Measurements from ENCODE around the gene NR2F6.

The NR2F6 gene

DNA sequence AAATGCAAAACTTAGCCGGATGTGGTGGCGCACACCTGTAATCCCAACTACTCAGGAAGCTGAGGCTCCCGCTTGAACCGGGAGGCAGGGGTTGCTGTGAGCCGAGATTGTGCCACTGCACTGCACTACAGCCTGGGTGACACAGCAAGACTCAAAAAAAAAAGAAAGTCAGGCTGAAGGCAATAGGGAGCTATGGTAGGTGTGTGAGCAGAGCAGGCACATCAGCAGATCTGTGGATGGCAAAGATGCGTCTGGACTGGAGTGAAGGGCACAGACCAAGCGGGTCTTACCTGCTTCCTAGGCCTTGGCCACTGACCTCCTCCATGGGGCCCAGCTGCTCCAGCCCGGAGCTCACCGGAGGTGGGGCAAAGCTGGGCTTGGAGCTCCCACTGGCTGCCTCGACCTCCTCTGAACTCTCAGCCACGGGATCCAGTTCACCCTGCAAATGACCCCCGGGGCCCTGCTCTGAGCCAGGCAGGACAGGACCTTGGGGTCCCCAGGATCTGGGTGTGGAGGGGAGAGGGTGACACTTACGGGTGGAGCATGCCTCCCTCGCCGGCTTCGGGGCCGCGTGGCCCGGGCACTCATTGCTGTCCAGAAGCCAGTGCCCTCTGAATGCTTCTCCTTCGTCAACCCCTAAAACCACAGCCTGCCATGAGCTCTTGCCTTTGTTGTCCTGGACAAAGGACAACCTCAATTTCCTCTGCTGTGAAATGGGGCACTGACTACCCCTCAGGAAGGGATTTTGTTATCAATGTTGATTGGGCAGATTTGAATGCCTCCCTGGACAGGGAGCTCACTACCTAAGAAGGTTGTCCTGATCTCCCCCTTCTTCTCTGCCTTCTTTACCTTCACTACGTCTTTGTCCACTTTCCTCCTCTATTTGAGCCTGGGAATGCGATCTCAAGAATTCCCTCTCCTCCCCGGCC is 18.3 kb upstream of the NR2F6 start:
- DNase-seq (ENCODE audit: low spot score), result no peak

DNA sequence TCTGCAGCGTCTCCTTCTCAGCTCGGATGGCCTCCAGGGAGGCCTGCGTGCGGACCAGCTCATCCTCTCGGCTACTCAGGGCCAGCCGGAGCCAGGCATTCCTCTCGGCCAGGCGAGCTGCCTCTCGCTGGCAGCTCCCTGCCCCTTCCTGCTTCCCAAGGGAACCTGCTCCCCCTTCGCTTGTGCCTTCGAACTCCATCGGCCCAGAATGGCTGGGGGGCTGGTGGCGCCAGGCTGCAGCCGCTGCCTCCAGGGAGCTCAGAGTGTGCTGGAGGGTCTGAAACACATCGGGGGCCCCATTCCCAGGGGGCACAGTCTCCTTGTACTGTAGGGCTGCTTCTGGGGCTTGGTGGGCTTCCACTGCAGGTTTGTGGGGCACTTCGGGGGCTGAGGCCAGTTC is 16.8 kb upstream of the NR2F6 start:
- DNase-seq (ENCODE audit: low spot score), result no peak

DNA sequence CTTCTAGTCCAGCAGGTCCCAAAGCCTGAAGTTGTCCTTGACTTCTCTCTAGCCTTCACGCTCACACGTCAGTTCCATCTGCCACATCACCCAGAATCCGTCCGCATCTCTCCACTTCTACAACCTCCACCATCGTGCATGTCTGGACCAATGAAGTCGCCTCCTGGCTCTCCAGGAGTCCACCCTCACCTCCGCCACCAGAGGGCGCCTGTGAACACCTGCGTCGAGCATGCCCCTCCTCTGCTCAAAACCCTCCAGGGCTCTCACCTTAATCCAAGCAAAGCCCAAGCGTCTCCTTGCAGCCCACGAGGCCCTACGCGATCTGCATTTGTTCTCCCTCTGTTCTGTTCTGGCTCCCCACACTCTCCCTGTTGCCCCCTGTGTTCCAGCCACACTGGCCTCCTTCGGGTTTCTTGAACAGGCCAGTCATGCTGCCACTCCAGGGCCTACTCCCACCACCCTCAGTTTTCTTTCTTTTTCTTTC is 15.2 kb upstream of the NR2F6 start:
- DNase-seq (ENCODE audit: low spot score), result peak; percentile 89

- DNase-seq (ENCODE audit: low spot score), result no peak
Observed at GRCh38 chr19:17259934-17260333, 14.2 kb upstream of the NR2F6 start.

GRCh38 chr19:17259118-17259780 is 13.5 kb upstream of the NR2F6 start:
- DNase-seq (ENCODE audit: low spot score), result no peak

- no peak for DNase-seq (ENCODE audit: low spot score)
Observed at GRCh38 chr19:17256130-17256529, 10.4 kb upstream of the NR2F6 start.

- no peak for DNase-seq (ENCODE audit: low spot score)
Observed at GRCh38 chr19:17255150-17255621, 9.5 kb upstream of the NR2F6 start.

DNA sequence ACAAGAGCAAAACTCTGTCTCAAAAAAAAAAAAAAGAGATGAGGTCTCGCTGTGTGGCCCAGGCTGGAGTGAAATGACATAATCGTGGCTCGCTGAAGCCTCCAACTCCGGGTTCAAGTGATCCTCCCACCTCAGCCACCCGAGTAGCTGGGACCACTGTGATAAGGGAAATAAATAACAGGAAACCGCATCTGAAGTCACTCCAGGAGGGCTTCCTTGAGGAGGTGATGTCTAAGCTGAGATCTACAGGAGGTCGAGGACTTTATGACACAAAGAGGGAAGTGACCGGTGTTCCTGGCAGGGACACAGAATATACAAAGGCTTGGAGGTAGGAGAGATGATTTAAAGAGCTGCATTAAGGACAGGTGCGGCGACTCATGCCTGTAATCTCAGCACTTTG is 8.9 kb upstream of the NR2F6 start:
- DNase-seq (ENCODE audit: low spot score), result no peak

GRCh38 chr19:17249887-17250548 is 4.3 kb upstream of the NR2F6 start:
- no peak for DNase-seq (ENCODE audit: low spot score)

GRCh38 chr19:17248011-17248776 is 2.5 kb upstream of the NR2F6 start:
- DNase-seq (ENCODE audit: low spot score), result no peak

DNA sequence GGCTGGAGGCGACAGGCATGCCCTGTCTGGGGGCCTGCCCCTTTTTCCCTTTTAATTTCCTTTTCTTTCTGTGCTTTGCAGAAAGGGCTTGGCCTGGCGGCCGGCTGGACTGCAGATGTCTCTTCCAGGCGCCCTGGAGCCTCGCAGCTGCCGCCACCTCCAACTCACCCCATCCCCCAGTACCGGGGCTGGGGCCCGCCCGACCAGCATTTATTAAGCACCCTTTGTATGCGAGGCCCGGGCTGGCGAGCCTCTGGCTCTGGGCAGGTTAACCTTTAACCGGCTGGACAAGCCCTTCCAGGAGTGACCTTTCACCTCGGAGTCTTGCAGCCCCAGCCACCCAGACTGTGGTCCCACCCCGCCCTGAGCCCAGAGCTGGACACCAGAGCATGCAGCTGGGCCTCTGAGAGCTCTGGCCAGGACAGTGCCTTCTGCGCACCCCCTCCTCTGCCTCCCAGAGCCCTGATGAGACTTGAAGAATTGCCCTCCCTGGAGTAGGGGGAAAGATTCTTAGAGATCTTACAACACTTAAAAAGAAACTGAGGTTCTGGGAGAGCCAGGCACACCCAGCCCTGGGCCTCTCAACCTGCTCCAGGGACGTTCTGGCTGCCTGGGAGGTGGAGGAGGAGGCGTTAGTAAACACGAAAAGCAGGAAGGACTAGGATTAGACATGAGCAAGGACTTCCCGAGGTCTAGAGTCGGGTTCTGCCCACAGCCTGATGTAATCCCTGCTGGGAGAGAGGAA is 1.1 kb upstream of the NR2F6 start:
- peak; percentile 35 for DNase-seq (ENCODE audit: low spot score)

GRCh38 chr19:17244618-17245534 is 843 bp downstream of the NR2F6 start:
- DNase-seq (ENCODE audit: low spot score), result no peak

DNA sequence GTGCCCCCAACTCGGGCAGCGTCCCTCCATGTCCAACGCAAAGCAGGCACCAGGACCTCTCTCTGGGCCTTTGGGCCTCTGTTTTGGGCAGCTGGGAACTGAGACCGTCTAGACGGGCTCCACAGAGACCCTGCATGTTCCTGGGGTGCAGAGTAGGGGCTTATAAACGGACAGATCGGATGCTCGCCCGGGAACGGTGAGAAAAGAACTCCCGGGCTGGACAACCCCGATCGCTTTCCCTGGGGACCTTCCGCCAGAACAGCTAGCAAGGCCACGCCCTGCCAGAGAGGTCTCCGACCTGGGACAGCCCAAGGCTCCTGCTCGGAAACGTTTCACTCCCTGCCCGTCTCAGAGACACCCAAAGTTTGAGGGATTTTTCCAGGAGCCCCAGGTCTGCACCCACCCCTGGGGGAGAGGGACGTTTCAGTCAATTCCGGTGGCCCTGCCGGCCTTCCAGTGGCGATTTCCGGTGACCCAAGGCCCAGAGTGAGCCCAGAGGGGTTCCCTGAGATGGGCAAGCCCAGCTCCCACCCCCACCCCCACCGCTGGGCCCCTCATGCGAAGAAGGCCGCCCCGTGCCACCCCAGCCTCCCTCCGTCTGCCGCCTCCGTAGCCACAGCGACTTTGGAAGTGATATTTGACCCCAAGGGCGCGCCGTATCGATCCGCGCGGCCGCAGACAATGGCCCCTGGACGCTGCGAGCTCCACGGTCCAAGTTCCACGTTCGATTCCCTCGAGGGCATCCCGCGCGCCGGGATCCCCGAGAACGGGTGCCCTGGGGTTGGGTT is 1.7 kb downstream of the NR2F6 start:
- DNase-seq (ENCODE audit: low spot score), result peak; percentile 65

DNA sequence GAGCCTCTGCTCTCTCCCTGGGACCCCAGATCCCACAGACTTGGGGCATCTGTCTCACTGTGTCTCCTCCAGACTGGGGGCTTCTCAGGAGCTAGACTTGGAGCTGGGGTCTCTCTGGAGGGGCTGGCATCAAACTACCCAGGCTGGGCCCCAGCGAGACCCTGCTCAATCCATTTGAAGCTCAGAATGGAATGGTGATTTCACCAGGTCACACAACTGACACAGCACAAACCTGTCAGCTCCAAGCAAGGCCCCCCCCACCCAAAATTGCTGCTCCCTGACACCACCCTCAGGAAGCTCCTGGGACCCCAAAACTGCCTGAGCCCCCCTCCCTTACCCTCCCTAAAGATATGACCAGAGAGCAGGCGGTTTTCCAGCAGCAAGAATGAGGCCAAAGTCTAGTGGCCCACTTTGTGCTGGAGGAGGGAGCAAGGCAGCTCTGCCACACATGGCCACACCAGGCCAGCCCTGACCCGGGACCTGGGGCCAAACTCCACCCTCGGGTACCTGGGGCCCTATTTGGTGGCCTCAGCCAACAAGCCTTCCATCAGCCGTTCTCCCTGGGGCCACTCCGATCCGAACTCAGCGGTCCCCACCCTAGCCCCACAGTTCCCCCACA is 2.4 kb downstream of the NR2F6 start:
- no peak for DNase-seq (ENCODE audit: low spot score)

DNA sequence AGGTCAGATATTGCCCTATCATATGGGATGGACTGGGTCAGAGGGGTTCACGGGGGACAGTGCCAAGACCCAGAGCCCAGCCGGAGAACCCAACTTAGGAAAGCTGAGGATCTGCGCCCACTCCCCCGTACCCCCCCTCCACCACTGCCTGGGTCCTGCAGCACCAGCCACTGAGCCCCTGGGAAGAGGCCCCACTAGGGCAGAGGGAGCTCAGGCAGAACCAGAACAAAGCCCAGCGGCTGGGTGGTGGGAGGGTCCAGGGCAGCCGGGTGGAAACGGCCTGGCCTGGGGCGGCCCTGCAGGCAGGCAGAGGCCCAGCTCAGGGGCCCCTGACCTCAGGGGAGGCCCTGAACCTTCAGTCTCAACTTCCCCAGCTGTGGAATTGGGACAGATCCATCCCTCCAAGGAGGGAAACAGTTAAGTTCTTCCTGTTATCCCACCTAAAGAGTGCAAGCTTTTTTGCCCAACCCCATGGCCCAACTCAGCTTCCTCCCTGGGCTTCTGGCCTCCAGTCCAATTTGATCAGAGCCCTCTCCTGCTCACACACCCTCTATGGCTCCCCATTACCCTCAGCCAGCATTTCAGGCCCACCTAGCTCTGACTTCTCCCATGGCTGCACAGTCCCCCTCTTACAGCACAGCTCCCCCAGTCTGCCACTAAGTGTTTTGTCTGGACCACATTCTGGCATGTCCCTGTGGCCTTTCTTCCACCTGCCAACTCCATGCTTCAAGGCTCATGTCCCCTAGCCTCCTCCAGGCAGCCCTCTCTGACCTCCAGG is 3.1 kb downstream of the NR2F6 start:
- DNase-seq (ENCODE audit: low spot score), result no peak

GRCh38 chr19:17240826-17241399 is 4.8 kb downstream of the NR2F6 start:
- DNase-seq (ENCODE audit: low spot score), result no peak

DNA sequence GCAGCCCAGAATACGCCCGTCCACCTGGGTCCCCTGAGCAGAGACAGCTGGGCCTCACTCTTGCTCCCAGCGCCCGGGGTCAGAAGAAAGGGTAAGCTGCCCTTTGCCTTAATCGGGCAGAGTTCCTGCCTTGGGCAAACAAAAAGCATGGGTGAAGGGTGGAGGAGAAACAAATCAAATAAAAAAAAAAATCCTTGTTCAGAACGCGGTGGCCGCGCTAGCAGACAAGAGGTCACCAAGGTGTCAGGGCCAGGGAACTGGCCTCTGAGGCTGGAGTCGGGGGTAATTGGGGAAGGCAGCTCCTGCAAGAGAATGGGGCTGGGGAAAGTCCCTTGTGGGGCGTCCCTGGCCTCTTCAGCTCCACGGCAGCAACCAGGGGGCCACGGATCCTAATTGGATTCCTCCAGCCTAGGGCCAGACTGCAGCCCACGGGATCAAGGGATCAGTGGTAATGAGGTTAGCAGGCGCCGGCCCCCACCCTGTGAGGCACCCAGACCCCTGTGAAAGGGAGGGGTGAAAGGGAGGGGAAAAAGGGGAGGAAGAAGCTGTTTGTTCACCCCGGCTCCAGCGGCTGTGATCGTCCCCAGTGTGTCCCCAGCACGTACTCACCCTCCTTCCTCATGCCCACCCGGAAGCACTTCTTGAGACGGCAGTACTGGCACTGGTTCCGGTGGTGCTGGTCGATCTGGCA is 5.5 kb downstream of the NR2F6 start:
- no peak for DNase-seq (ENCODE audit: low spot score)

Data from AG08395 (cell line).